Measurements from ENCODE around the gene LGALS9. TPM values are rescaled to one million over a fixed set of nuclear protein-coding genes. Genes with fewer than 3 reads are reported as not detected.

Gene LGALS9
- total and polyA plus RNA-seq, 9 of the 15 experiments (the other 6 are each of a cell fraction or from before 2014, with no cell fraction given): 0.45 to 6.9 (median 2.8) TPM

DNA sequence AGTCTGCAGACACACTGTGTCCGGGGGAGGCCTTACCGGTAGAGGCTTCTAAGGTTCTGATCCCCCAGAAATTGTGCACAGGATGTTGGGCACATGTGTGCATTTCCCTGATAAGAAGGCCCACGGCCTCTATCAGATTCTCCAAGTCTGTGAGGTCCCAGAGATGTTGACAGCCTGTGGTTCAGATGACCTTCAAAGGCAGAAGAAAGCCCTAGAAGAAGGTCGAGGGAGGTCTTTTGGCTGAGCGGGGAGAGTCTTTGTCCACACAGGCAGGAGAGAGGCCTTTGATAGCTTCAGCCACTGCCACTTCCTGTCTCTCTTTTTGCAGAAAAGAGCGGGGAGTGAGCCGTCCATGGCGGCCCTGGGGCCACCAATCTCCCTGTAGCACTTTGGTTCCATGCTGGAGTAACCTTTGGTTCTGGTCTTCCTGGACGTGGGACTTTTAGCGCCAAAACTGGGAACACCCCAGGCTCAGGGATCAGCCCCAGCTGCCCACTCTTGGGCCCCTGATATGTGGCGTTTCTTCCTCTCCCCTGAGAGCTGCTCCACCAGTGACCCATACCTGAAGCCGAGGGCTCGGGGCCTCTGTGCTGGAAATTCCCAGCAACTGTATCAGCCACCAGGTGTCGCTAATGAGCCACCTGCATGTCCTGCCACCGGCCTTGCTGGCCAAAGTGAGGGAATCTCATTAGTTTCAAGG lies 28.1 kb upstream of the LGALS9 start (continued):
- TF ChIP-seq, protein P1, sequence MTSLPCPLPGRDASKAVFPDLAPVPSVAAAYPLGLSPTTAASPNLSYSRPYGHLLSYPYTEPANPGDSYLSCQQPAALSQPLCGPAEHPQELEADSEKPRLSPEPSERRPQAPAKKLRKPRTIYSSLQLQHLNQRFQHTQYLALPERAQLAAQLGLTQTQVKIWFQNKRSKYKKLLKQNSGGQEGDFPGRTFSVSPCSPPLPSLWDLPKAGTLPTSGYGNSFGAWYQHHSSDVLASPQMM (CRISPR knock-in tag; IDR thresholded peaks at IDR 0.05): no peak
- TF ChIP-seq RUNX1 (IDR thresholded peaks at IDR 0.05; ENCODE audit: low read depth): no peak
- no peak for TF ChIP-seq ARHGAP35 (IDR thresholded peaks at IDR 0.05; ENCODE audit: partially characterized antibody)
- TF ChIP-seq ELF2 (CRISPR knock-in tag; IDR thresholded peaks at IDR 0.05): 0 out of 2 replicates have a peak, but pooled peaks have one; percentile 66
- TF ChIP-seq POLR2H (tag; IDR thresholded peaks at IDR 0.05; ENCODE audit: low read depth): 0 out of 2 replicates have a peak, but pooled peaks have one; percentile 37
- TF ChIP-seq TEAD1 (CRISPR knock-in tag; IDR thresholded peaks at IDR 0.05): peak in 1 of 2 experiments; percentile 60; a peak in 2 of 4 replicates
- no peak for TF ChIP-seq ELK3 (CRISPR knock-in tag; IDR thresholded peaks at IDR 0.05)
- TF ChIP-seq ZNF695 (CRISPR knock-in tag; IDR thresholded peaks at IDR 0.05): 0 out of 2 replicates have a peak, but pooled peaks have one; percentile 33
- TF ChIP-seq KDM5B (IDR thresholded peaks at IDR 0.05; ENCODE audit: insufficient replicate concordance, low read depth, low read length): no peak
- no peak for TF ChIP-seq ZNF134 (CRISPR knock-in tag; conservative IDR thresholded peaks at IDR 0.05)
- TF ChIP-seq PTTG1 (tag; IDR thresholded peaks at IDR 0.05; ENCODE audit: low read depth): no peak
- no peak for TF ChIP-seq SRSF9 (IDR thresholded peaks at IDR 0.05; ENCODE audit: borderline replicate concordance, low read depth, low read length)
- TF ChIP-seq RBM39 (optimal IDR thresholded peaks at IDR 0.05; ENCODE audit: low read depth, low read length): no peak
- no peak for TF ChIP-seq SMAD2 (IDR thresholded peaks at IDR 0.05; ENCODE audit: low read depth, low read length)
- TF ChIP-seq ZNF282 (CRISPR knock-in tag; IDR thresholded peaks at IDR 0.05): no peak
- TF ChIP-seq SMC3 (conservative IDR thresholded peaks at IDR 0.05; ENCODE audit: insufficient read depth, low read depth, low read length): peak; percentile 86
- TF ChIP-seq CAMTA2 (CRISPR knock-in tag; conservative IDR thresholded peaks at IDR 0.05): 0 out of 2 replicates have a peak, but pooled peaks have one; percentile 56
- peak; percentile 85 for TF ChIP-seq STAT5A (IDR thresholded peaks at IDR 0.05; ENCODE audit: borderline replicate concordance, low read length)
- no peak for TF ChIP-seq CCAR2 (IDR thresholded peaks at IDR 0.05; ENCODE audit: low read depth, low read length)
- TF ChIP-seq MBD2 (IDR thresholded peaks at IDR 0.05; ENCODE audit: borderline replicate concordance, low read depth): 0 out of 2 replicates have a peak, but pooled peaks have one; percentile 52
- TF ChIP-seq MBD1 (CRISPR knock-in tag; IDR thresholded peaks at IDR 0.05): no peak
- no peak for TF ChIP-seq PHF20 (IDR thresholded peaks at IDR 0.05; ENCODE audit: partially characterized antibody)
- TF ChIP-seq FOXO4 (CRISPR knock-in tag; IDR thresholded peaks at IDR 0.05): no peak
- TF ChIP-seq SP2 (IDR thresholded peaks at IDR 0.05; ENCODE audit: extremely low read depth, low read depth, low read length, poor library complexity, severe bottlenecking): no peak
- TF ChIP-seq KLF16 (IDR thresholded peaks at IDR 0.05): peak; percentile 87
